GM18909 (cell line): ENCODE data around the gene BTBD19.
"Not testable (repeated sequence)": the region's sequence is repeated elsewhere in the genome, so short reads cannot be mapped to it uniquely, and the experiment has no call there.

Experiments
- ATAC-seq: cut with Tn5 transposase; IDR thresholded peaks from one replicate; pipeline ENCODE4 v1.9.1; 2021; ENCODE audit warnings: mild to moderate bottlenecking; ENCODE audit not compliant: unreplicated experiment, poor library complexity

Gene BTBD19, protein sequence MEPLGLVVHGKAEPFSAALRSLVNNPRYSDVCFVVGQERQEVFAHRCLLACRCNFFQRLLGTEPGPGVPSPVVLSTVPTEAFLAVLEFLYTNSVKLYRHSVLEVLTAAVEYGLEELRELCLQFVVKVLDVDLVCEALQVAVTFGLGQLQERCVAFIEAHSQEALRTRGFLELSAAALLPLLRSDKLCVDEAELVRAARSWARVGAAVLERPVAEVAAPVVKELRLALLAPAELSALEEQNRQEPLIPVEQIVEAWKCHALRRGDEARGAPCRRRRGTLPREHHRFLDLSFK

GRCh38 chr1:44808063-44808937 is at the start of gene BTBD19:
Gene BTBD19, plus strand, starts transcription at chr1:44808523. Its CDS starts 298 bp downstream, at chr1:44808821.
- peak; percentile 34 for ATAC-seq

- ATAC-seq = no peak
Measured at GRCh38 chr1:44759077-44759476, 49.2 kb upstream of the BTBD19 start.

DNA sequence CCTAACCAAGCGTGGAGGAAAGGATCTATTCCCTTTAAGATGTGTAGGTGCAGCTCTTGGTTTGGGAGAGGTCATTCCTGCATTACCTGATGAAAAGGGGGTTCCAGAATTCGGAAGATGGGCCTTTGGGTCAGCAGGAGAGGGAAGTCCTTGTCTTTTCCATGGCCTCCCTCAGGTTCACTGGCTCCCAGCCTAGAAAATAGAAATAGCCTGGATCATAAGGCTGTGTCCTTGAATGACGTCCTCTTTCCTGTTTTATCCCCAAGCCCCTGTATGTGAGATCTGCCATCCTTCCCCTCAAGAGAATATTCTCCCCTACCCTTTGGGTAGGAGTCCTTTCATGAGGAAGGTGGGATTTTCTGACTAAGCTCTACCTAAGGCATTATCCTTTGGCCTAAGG is 47.4 kb upstream of the BTBD19 start:
- no peak for ATAC-seq

DNA sequence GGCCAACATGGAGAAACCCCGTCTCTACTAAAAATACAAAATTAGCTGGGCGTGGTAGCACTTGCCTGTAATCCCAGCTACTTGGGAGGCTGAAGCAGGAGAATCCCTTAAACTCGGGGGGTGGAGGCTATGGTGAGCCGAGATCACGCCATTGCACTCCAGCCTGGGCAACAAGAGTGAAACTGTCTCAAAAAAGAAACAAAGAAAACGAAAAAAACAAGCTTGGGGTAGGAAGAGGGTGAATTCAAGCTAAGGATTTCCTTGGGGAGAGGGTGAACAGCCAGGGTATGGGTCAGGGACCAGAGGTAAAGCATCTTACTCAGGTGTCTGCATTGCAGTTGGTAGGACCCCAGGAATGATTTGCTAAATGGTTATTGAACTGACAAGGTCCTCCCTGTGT is 41.9 kb upstream of the BTBD19 start:
- not testable (repeated sequence) for ATAC-seq

DNA sequence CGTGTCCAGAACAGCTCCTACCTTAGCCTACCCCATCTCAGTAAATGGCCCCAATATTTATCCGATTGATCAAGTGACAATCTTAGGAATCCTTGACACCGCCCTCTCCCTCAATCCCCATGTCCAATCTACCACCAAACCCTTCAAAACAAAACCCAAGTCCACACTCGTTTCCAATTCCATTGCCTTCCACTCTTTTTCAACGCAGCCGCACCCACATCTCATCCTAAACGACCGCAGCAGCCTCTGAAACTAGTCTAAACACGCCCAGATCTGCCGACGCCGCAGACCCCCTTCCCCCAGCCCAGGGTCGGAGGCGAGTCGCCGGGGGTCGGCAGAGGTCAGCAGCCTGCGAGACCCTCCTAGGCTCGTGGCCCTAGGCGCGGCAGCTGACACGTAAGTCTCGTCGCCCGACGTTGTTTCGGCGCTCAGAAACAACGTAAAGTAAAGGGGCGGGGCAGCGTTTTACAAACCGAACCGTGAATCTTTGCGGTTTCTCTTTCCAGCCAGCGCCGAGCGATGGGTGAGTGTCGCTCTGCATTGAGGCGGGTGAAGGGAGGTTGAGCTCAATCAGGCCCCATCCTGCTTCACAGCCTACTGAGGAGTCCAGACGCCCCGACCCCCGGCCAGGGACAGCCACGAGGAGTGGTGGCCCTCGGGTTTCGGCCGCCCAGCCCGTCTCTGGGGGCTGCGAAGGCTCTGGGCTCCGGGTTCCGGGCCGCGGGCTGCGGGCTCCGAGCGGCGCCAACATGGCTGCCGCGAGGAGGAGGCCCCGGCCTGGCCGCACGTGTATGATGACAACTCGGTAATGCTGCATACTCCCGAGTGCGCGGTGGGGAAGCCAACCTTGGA is 33.0 kb upstream of the BTBD19 start, which contains the start of gene RPS8:
TSS of gene RPS8 (plus strand) at position 463 of the 852 bp plus-strand sequence. CDS start at position 520, 57 bp downstream.
- peak; percentile 80 for ATAC-seq

- ATAC-seq = no peak
Measured at GRCh38 chr1:44775930-44776729, 32.2 kb upstream of the BTBD19 start.

- no peak for ATAC-seq
Measured at GRCh38 chr1:44776730-44777068, 31.6 kb upstream of the BTBD19 start.

GRCh38 chr1:44777547-44777946 is 30.8 kb upstream of the BTBD19 start:
- ATAC-seq = no peak

- no peak for ATAC-seq
Measured at GRCh38 chr1:44777969-44778635, 30.2 kb upstream of the BTBD19 start.

GRCh38 chr1:44778705-44779576 is 29.4 kb upstream of the BTBD19 start:
- no peak for ATAC-seq

- no peak for ATAC-seq
Measured at GRCh38 chr1:44780583-44781121, 27.7 kb upstream of the BTBD19 start.

DNA sequence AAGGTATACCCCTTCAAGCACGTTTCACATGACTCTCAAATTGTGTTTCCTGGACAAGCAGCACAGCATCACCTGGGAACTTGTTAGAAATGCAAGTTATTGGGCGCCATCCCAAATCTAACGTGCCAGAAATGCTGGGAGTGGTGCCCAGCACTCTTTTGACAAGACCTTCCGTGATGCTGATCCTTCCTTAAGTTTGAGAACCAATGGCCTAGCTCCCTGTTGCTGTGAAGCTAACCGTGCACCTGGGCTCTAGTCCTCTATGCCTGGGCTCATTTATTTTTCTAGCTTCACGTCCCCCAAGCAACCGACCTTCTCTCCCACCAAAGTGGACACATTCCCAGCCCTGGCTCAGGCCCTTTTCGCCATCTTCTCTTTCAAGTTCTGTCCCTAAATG is 24.6 kb upstream of the BTBD19 start:
- no peak for ATAC-seq

DNA sequence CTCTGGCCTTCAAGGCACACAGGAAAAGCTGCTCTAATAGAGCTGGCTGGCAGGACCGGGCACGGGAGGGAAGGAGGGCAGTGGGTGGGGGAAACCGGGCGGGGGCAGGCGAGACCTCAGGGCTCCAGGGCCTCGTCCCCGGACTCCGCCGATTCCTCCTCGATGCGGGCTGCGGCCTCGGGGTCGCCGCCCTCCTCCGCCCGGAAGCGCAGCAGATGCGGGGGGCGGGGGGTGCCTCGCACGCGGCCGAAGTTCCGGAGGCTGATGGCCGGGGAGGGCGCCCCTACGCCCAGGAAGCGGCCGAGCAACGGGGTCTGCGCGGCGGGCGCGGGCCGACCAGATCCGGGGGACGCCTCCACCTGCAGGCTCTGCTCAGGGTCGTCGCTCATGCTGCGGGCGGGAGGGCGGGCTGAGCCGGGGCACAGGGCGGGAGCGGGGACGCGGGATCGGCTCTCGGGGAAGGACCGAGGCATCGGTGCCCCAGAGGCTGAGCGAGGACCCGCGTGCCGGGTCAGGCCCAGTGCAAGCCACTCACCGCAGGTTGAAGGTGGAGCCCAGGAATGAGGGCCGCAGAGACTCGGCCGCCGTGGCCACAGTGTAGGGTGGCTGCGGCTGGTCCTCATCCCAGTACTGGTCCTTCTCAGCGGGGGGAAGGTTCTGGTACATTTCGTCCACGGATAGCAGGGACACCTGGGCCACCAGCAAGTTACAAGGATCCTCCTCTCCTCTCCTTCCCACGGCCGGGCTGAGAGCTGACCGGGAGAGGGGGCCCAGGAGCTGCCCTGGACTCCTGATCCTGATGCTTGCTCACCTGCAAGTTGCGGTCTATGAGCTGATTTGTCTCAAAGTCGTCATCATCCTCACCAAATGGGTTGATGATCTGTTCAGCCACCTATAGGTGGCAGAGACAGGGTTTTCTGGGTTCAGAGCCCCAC is 24.0 kb upstream of the BTBD19 start:
- ATAC-seq = no peak

- ATAC-seq = no peak
Measured at GRCh38 chr1:44785029-44785380, 23.3 kb upstream of the BTBD19 start.

DNA sequence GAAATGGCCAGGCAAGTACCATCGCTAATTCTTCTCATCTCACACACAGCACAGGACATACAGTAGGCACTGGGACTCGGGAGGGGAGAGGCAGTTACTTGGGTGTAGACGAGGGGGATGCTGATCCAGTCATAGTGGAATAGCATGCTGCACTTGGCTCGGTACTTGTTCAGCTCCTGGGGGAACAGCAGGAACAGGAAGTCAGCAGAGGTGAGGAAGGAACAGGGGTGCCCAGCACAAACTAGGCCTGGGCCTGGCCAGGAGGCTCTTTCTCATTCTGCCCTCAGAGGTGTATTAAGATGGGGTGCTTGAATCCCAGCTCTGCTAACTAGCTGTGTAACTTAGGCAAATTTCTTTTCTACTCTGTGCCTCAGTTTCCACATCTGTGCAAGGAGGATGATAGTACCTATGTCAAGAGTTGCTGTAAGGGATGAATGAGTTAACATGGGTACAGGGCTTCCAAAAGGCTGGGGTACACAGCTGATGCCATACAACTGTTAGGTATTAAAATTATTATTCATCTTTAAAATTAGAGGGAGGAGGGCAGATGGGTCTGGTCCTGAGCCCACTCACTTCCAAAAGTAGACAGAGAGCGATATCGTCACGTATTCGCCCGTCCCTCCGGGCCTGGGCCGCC is 22.7 kb upstream of the BTBD19 start:
- ATAC-seq = no peak

DNA sequence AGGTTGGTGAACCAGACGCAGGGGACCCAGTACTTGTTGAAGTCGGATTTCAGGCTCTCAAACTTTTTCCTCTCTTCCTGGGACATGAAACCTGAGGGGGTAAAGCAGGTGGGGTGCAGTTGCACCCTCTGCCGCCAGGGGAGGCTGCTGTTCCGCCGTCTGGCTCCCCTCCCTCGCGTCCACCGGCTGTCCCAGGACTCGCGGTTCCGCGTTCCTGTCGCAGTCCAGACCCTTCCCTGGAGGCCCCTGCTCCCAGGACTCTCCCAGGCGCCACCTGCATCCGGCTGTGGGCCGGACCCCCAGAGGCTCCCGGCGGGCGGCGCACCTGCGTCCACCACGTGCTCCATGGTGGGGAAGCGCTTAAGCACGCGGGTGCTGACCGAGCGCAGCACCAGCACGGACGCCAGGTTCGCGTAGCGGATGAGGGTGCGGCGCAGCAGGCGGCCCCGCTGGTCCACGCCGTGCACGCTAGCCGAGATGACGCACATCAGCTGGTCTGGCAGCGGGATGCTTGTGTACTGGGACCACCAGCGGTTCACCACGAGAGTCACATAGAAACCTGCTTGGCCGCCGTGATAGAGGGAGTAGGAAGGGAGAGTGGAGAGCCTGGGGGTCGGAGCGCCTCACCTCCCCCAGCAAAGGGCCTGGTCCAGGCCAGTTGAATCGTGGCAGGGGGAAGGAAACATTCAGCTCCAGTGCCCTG is 22.0 kb upstream of the BTBD19 start:
- peak; percentile 60 for ATAC-seq
